Ecto neural progenitor cell (in vitro differentiated cells): Measurements from ENCODE around the gene KRTAP2-4.
"Not testable (repeated sequence)": the region's sequence is repeated elsewhere in the genome, so short reads cannot be mapped to it uniquely, and the experiment has no call there.

Source experiments
- DNase-seq: peaks from one replicate; pipeline ENCODE4 v3.0.0-alpha.2; 2018; ENCODE audit warnings: low spot score

The KRTAP2-4 gene

GRCh38 chr17:41037853-41038350, 27.8 kb downstream of the KRTAP2-4 start:
- DNase-seq, result no peak

GRCh38 chr17:41034346-41034935, 31.2 kb downstream of the KRTAP2-4 start, which contains the start of gene KRTAP1-3:
Gene KRTAP1-3 (minus strand): TSS chr17:41034874. CDS start chr17:41034821, 53 bp downstream.
- not testable (repeated sequence) for DNase-seq

- no peak for DNase-seq
Observed at GRCh38 chr17:41029633-41030245, 35.9 kb downstream of the KRTAP2-4 start, which contains the start of gene KRTAP1-4. Gene KRTAP1-4 (minus strand): TSS chr17:41030195. CDS start chr17:41030078, 117 bp downstream.

- no peak for DNase-seq
Observed at GRCh38 chr17:41026715-41027471, 38.8 kb downstream of the KRTAP2-4 start, which contains the start of gene KRTAP1-5. Gene KRTAP1-5 (minus strand): TSS chr17:41027208. CDS start chr17:41027155, 53 bp downstream.

GRCh38 chr17:41024697-41025096, 41.0 kb downstream of the KRTAP2-4 start:
- no peak for DNase-seq

- no peak for DNase-seq
Observed at GRCh38 chr17:41020336-41020735, 45.3 kb downstream of the KRTAP2-4 start.

- DNase-seq, result no peak
Observed at GRCh38 chr17:41019415-41019814, 46.3 kb downstream of the KRTAP2-4 start.

GRCh38 chr17:41018541-41018940, 47.1 kb downstream of the KRTAP2-4 start:
- DNase-seq, result no peak

GRCh38 chr17:41016578-41017215, 49.0 kb downstream of the KRTAP2-4 start:
- no peak for DNase-seq

- DNase-seq, result no peak
Observed at GRCh38 chr17:41015454-41015853, 50.2 kb downstream of the KRTAP2-4 start.
